OCI-LY1 (cell line): ENCODE measurements around the gene CELSR3.

ENCODE experiments used
- H2AFZ ChIP-seq: fragments of 200-600 bp; sonication (generic), shearing (Covaris generic); 2 replicates; pipeline ENCODE4 v1.6.0; 2014; ENCODE audit warnings: antibody characterized with exemption, mild to moderate bottlenecking, low read length
- H3F3A ChIP-seq: fragments of 200-600 bp; sonication (generic), shearing (Covaris generic); 2 replicates; pipeline ENCODE4 v1.6.0; 2014; ENCODE audit warnings: mild to moderate bottlenecking, antibody characterized with exemption, low read length, moderate library complexity; ENCODE audit not compliant: insufficient read depth
- H3K27ac ChIP-seq: fragments of 200-600 bp; sonication (generic); 2 replicates; pipeline ENCODE4 v1.5.1; 2014; ENCODE audit warnings: low read length, mixed run types, mild to moderate bottlenecking, low read depth; ENCODE audit not compliant: poor library complexity, severe bottlenecking
- H3K27me3 ChIP-seq: fragments of 200-600 bp; sonication (generic); 2 replicates; pipeline ENCODE4 v1.6.0; 2014; ENCODE audit warnings: antibody characterized with exemption, mild to moderate bottlenecking, low read length, moderate library complexity; ENCODE audit not compliant: insufficient read depth
- H3K36me3 ChIP-seq: fragments of 200-600 bp; sonication (generic); 2 replicates; pipeline ENCODE4 v1.6.1; 2014; ENCODE audit warnings: mild to moderate bottlenecking, antibody characterized with exemption, low read length, moderate library complexity, mixed read lengths; ENCODE audit not compliant: insufficient read depth
- H3K4me1 ChIP-seq: fragments of 200-600 bp; sonication (generic); 2 replicates; pipeline ENCODE4 v1.5.1; 2014; ENCODE audit warnings: mild to moderate bottlenecking, low read length, moderate library complexity; ENCODE audit not compliant: insufficient read depth, severe bottlenecking
- H3K4me2 ChIP-seq: fragments of 200-600 bp; sonication (generic), shearing (Covaris generic); 2 replicates; pipeline ENCODE4 v1.6.1; 2014; ENCODE audit warnings: low read length
- H3K4me3 ChIP-seq: fragments of 200-600 bp; sonication (generic); 2 replicates; pipeline ENCODE4 v1.5.1; 2014; ENCODE audit warnings: low read length, low read depth, mild to moderate bottlenecking, mixed read lengths; ENCODE audit not compliant: poor library complexity, severe bottlenecking
- H3K79me2 ChIP-seq: fragments of 200-600 bp; shearing (Covaris generic); 2 replicates; pipeline ENCODE4 v1.6.1; 2016; ENCODE audit warnings: mixed run types, low read length, mixed read lengths; ENCODE audit not compliant: insufficient read depth
- H3K9ac ChIP-seq: fragments of 200-600 bp; sonication (generic), shearing (Covaris generic); 2 replicates; pipeline ENCODE4 v1.6.1; 2014; ENCODE audit warnings: mild to moderate bottlenecking, low read length, mixed read lengths
- H3K9me2 ChIP-seq: fragments of 200-600 bp; sonication (generic), shearing (Covaris generic); 2 replicates; pipeline ENCODE4 v1.6.1; 2014; ENCODE audit warnings: low read depth, mild to moderate bottlenecking, low read length, mixed read lengths
- H3K9me3 ChIP-seq: fragments of 200-600 bp; shearing (Covaris generic); 2 replicates; pipeline ENCODE4 v1.6.1; 2014; ENCODE audit warnings: low read length, mixed read lengths
- H4K20me1 ChIP-seq: fragments of 200-600 bp; sonication (generic), shearing (Covaris generic); 2 replicates; pipeline ENCODE4 v1.6.0; 2016; ENCODE audit warnings: mild to moderate bottlenecking, low read length; ENCODE audit not compliant: insufficient read depth
- CTCF ChIP-seq: fragments of 200-600 bp; sonication (generic), shearing (Covaris generic); IDR thresholded peaks from 2 replicates; pipeline ENCODE4 v1.5.1; 2017; ENCODE audit warnings: mild to moderate bottlenecking, antibody characterized with exemption, low read length, moderate library complexity, mixed read lengths
- EZH2 ChIP-seq: fragments of 200-600 bp; sonication (generic), shearing (Covaris generic); IDR thresholded peaks from 2 replicates; pipeline ENCODE4 v1.8.0; 2017; ENCODE audit warnings: borderline replicate concordance, mixed run types, mild to moderate bottlenecking, antibody characterized with exemption, low read length, moderate library complexity, mixed read lengths

The CELSR3 gene

GRCh38 chr3:48636149-48636655, 26.5 kb downstream of the CELSR3 start:
- Histone ChIP-seq H3K4me1 (peaks cover 26% of the 10 kb centered on the region), H2AFZ (no peak overlapping the region), H3K27me3 (no peaks in the 10 kb centered on the region), H3K4me3 (peak overlapping the region; percentile 80), H3F3A (no peaks in the 10 kb centered on the region), H3K27ac (peak overlapping the region; percentile 42), H4K20me1 (no peaks in the 10 kb centered on the region), H3K9me2 (no peaks in the 10 kb centered on the region), H3K79me2 (no peaks in the 10 kb centered on the region), H3K9ac (peak overlapping the region; percentile 55), H3K4me2 (peak overlapping the region; percentile 67), H3K9me3 (no peaks in the 10 kb centered on the region), H3K36me3 (peaks cover 22% of the 10 kb centered on the region)
- no peak for TF ChIP-seq CTCF
- no peak for TF ChIP-seq EZH2

DNA sequence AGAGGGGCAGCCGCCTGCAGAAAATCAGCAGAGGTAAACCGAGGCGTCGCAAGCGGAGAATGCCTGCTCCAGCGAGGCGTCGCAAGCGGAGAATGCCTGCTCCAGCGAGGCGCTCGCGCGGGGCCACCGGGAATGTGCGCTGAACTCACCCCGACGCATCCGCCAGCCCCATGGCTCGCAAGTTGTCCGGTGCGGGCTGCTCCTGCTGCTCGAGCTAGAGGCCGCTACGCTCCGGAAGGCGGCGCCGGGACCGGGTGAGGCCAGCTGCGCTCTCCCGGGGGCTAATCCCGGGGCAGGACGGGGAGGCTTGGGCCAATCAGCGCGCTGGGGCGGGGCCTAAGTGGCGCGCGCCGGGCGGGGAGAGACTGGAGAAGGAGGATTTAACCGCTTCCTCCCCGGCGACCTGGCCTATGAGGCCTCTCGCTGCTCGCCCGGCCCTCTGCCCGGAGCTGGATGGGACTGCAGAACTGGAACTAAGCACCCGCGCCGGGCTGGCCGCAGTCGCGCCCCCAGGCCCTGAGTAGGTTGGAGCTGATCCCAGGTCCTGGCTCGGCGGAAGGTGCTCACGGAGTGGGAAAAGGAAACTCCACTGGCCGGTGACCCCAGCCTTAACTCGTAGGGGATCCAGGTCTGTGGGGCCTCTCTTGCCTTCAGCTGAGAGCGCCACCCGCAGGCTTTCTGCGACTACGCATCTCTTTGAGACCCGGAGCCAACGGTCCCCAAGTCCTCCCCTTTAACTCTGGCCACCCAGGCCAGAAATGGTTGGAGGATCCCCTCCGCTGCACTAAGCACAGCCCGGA, 27.3 kb downstream of the CELSR3 start, which contains the start of gene SLC26A6:
SLC26A6 (minus strand) TSS at position 240 of the 800 bp plus-strand sequence; CDS start at position 172, 68 bp downstream.
- no peaks in the 10 kb centered on the region for H4K20me1 ChIP-seq
- H3K4me1 ChIP-seq: peaks cover 26% of the 10 kb centered on the region
- H3K4me3 ChIP-seq: peak within 1 kb of the TSS; percentile 80
- TF ChIP-seq EZH2 (no peak), CTCF (peak; percentile 90)
- peak within 1 kb of the TSS; percentile 84 for H3K9ac ChIP-seq
- peak within 1 kb of the TSS; percentile 67 for H3K4me2 ChIP-seq
- H2AFZ ChIP-seq: no peak within 1 kb of the TSS
- H3K9me3 ChIP-seq: no peaks in the 10 kb centered on the region
- no peaks in the 10 kb centered on the region for H3K79me2 ChIP-seq
- peaks cover 30% of the 10 kb centered on the region for H3K36me3 ChIP-seq
- H3K9me2 ChIP-seq: no peaks in the 10 kb centered on the region
- H3F3A ChIP-seq: no peaks in the 10 kb centered on the region
- H3K27me3 ChIP-seq: no peaks in the 10 kb centered on the region
- H3K27ac ChIP-seq: peak within 1 kb of the TSS; percentile 42

- no peaks in the 10 kb centered on the region for H3K9me2 ChIP-seq
- no peaks in the 10 kb centered on the region for H3F3A ChIP-seq
- peak overlapping the region; percentile 67 for H3K4me2 ChIP-seq
- no peak for TF ChIP-seq EZH2
- no peak for TF ChIP-seq CTCF
- H3K4me3 ChIP-seq: peak overlapping the region; percentile 80
- no peaks in the 10 kb centered on the region for H3K79me2 ChIP-seq
- H3K36me3 ChIP-seq: peaks cover 36% of the 10 kb centered on the region
- peak overlapping the region; percentile 84 for H3K9ac ChIP-seq
- H3K27me3 ChIP-seq: no peaks in the 10 kb centered on the region
- H3K9me3 ChIP-seq: no peaks in the 10 kb centered on the region
- no peak overlapping the region for H2AFZ ChIP-seq
- H4K20me1 ChIP-seq: no peaks in the 10 kb centered on the region
- H3K27ac ChIP-seq: peak overlapping the region; percentile 21
- H3K4me1 ChIP-seq: peaks cover 26% of the 10 kb centered on the region
Measured at GRCh38 chr3:48634661-48635221, 27.9 kb downstream of the CELSR3 start.
